GM23248 (cell line): ENCODE data around the gene TXNRD2. TPM values are rescaled to one million over a fixed set of nuclear protein-coding genes. Genes with fewer than 3 reads are reported as not detected.

Source experiments
- DNase-seq: peaks from one replicate; pipeline ENCODE4 v3.0.0-alpha.2; 2015
- H2AFZ ChIP-seq: fragments of 200-600 bp; sonication (generic); 2 replicates; pipeline ENCODE4 v1.6.1; 2016; ENCODE audit warnings: antibody characterized with exemption
- H3F3A ChIP-seq: fragments of 200-600 bp; sonication (generic); 2 replicates; pipeline ENCODE4 v1.6.1; 2016; ENCODE audit warnings: mild to moderate bottlenecking, antibody characterized with exemption, mixed run types; ENCODE audit not compliant: insufficient read depth
- H3K27ac ChIP-seq: fragments of 200-600 bp; sonication (generic); 2 replicates; pipeline ENCODE4 v1.5.1; 2016; ENCODE audit warnings: mild to moderate bottlenecking
- H3K27me3 ChIP-seq: fragments of 200-600 bp; sonication (generic); replicated peaks from 2 replicates; pipeline ENCODE4 v1.6.1; 2016; ENCODE audit warnings: mild to moderate bottlenecking; ENCODE audit not compliant: insufficient read depth
- H3K36me3 ChIP-seq: fragments of 200-600 bp; sonication (generic); 2 replicates; pipeline ENCODE4 v1.6.1; 2016; ENCODE audit warnings: low read depth, mild to moderate bottlenecking
- H3K4me1 ChIP-seq: fragments of 200-600 bp; sonication (generic); 2 replicates; pipeline ENCODE4 v1.6.1; 2016; ENCODE audit warnings: mild to moderate bottlenecking; ENCODE audit not compliant: insufficient read depth
- H3K4me2 ChIP-seq: fragments of 200-600 bp; sonication (generic); one replicate; pipeline ENCODE4 v1.6.1; 2016; ENCODE audit warnings: mild to moderate bottlenecking; ENCODE audit not compliant: unreplicated experiment
- H3K4me3 ChIP-seq: fragments of 200-600 bp; sonication (generic); 2 replicates; pipeline ENCODE4 v1.5.1; 2016; ENCODE audit warnings: mild to moderate bottlenecking
- H3K79me2 ChIP-seq: fragments of 200-600 bp; sonication (generic); 2 replicates; pipeline ENCODE4 v1.6.1; 2016; ENCODE audit warnings: mild to moderate bottlenecking; ENCODE audit not compliant: insufficient read depth
- H3K9ac ChIP-seq: fragments of 200-600 bp; sonication (generic); 2 replicates; pipeline ENCODE4 v1.6.1; 2016; ENCODE audit warnings: mild to moderate bottlenecking
- H3K9me2 ChIP-seq: fragments of 200-600 bp; sonication (generic); 2 replicates; pipeline ENCODE4 v1.6.1; 2016; ENCODE audit warnings: mixed run types, mild to moderate bottlenecking, moderate library complexity; ENCODE audit not compliant: insufficient read depth
- H3K9me3 ChIP-seq: fragments of 200-600 bp; sonication (generic); one replicate; pipeline ENCODE4 v1.6.1; 2017; ENCODE audit warnings: low read depth
- H4K20me1 ChIP-seq: fragments of 200-600 bp; sonication (generic); 2 replicates; pipeline ENCODE4 v1.6.0; 2016; ENCODE audit not compliant: insufficient read depth
- EZH2 ChIP-seq: fragments of 200-600 bp; sonication (generic); IDR thresholded peaks from 2 replicates; pipeline ENCODE4 v1.6.1; 2018; ENCODE audit warnings: antibody characterized with exemption, mild to moderate bottlenecking; ENCODE audit not compliant: insufficient read depth, poor library complexity, severe bottlenecking
- EZH2phosphoT487 ChIP-seq: fragments of 200-600 bp; sonication (generic); IDR thresholded peaks from 2 replicates; pipeline ENCODE4 v1.6.1; 2018; ENCODE audit warnings: antibody characterized with exemption, moderate library complexity, mild to moderate bottlenecking, low read depth; ENCODE audit not compliant: insufficient read depth
- WGBS, 2 experiments: methylation state at CpG; one replicate each; pipeline ENCODE4 v1.1.6; 2015 to 2017; ENCODE audit warnings: low lambda C conversion rate in 2 of 2, low coverage in 1 of 2; ENCODE audit errors: missing lambda C conversion rate in 2 of 2; 5-methylcytosine and 5-hydroxymethylcytosine counted together
- in situ Hi-C: fragments of 300-500 bp; cut with MboI; formaldehyde crosslinking; loops from 2 replicates; pipeline ENCODE4 v1.15.0; 2020
- polyA plus RNA-seq: library from polyadenylated mRNA; unstranded; fragments of >200 nt; fragmentation: Nextera tagmentation; extraction: Ambion mirVana; gene quantifications from 2 replicates; pipeline ENCODE4 v1.2.1, GENCODE V29; 2016
- total RNA-seq: library from RNA; depleted of rRNA; stranded (reverse); fragments of >200 nt; shearing (Covaris generic); gene quantifications from 2 replicates; pipeline ENCODE4 v1.2.3, GENCODE V29; 2014

The TXNRD2 gene
- total and polyA plus RNA-seq, 2 experiments from 2014 or later, result 20.1 to 24.8 TPM

GRCh38 chr22:19873138-19873959 lies 68.3 kb downstream of the TXNRD2 start:
- Histone ChIP-seq H3K4me3 (no peak overlapping the region), H3F3A (no peaks in the 10 kb centered on the region), H3K4me1 (peaks cover 2% of the 10 kb centered on the region; the same call in 1 of the 2 replicates), H4K20me1 (no peaks in the 10 kb centered on the region), H3K9ac (no peak overlapping the region), H3K27ac (no peak overlapping the region), H3K9me2 (no peaks in the 10 kb centered on the region), H3K4me2 (no peak overlapping the region), H3K36me3 (no peaks in the 10 kb centered on the region), H3K9me3 (no peaks in the 10 kb centered on the region), H2AFZ (no peak overlapping the region), H3K27me3 (no peaks in the 10 kb centered on the region), H3K79me2 (no peaks in the 10 kb centered on the region)
- in situ Hi-C loops, result no loop called here
- TF ChIP-seq EZH2, result no peak
- TF ChIP-seq EZH2phosphoT487, result no peak
- WGBS, 2 experiments, result 63 to 74% methylated on average over 24 to 27 of the region's 27 CpGs
- no peak for DNase-seq

GRCh38 chr22:19872779-19873137 lies 68.9 kb downstream of the TXNRD2 start:
- H3K4me3 ChIP-seq, result no peak overlapping the region
- no peaks in the 10 kb centered on the region for H3K79me2 ChIP-seq
- H4K20me1 ChIP-seq, result no peaks in the 10 kb centered on the region
- H2AFZ ChIP-seq, result no peak overlapping the region
- no peak overlapping the region for H3K27ac ChIP-seq
- no peaks in the 10 kb centered on the region for H3K4me1 ChIP-seq
- H3K4me2 ChIP-seq, result no peak overlapping the region
- no peaks in the 10 kb centered on the region for H3K36me3 ChIP-seq
- H3K9me3 ChIP-seq, result no peaks in the 10 kb centered on the region
- no peak overlapping the region for H3K9ac ChIP-seq
- H3K27me3 ChIP-seq, result no peaks in the 10 kb centered on the region
- in situ Hi-C loops, result no loop called here
- TF ChIP-seq EZH2phosphoT487 (no peak), EZH2 (no peak)
- no peak for DNase-seq
- 62 to 67% methylated on average over 7 of the region's 7 CpGs for WGBS, 2 experiments
- peaks cover 2% of the 10 kb centered on the region; the same call in 1 of the 2 replicates for H3F3A ChIP-seq
- no peaks in the 10 kb centered on the region for H3K9me2 ChIP-seq

DNA sequence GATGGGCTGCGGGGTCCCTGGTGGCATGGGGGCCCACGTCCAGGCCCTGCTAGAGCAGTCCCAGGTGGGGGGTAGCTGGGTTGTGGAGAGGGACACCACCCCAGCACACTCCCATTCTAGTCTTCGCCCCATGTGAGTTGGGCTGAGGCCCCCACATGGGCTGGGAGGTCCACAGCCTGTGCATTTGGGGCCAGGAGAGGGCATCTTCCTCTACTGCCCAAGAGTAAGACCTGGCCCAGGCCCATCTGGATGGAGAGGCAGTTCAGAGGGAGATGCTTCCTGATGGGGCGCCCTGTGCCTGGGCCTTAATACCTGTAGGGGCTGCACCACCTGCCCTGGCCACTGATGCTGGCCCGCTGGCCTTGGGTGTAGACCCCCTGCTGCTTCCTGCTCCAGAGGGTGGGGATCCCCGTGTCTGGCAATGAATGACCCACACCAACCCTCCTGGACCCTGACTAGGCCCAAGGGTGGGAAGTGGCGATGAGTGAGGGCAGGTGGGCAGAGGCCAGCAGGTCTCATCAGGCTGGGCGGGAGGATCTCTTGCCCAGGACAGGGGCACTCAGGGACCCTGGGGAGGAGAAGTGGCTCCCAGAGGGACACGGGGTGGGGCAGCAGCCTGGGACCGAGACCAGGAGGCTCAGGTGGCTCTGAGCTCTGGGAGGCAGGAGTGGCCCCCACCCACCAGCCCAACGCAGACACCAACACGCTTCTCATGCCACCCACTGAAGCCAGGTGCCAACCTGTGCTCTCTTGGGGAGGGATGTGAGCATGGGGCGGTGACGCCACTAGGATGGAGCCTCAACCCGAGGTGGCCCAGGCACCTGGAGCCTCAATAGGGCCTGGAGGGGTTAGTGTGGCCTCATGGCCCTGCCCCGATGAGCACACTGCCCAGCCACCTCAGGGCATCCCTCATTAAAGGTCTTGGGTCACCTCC lies 69.5 kb downstream of the TXNRD2 start:
- H2AFZ ChIP-seq, result no peak overlapping the region
- H3K36me3 ChIP-seq, result no peaks in the 10 kb centered on the region
- WGBS, 2 experiments, result 95 to 98% methylated on average over 13 to 15 of the region's 16 CpGs
- in situ Hi-C loops, result no loop called here
- no peaks in the 10 kb centered on the region for H4K20me1 ChIP-seq
- no peaks in the 10 kb centered on the region for H3K79me2 ChIP-seq
- no peak for TF ChIP-seq EZH2
- no peak for TF ChIP-seq EZH2phosphoT487
- H3K4me3 ChIP-seq, result no peak overlapping the region
- DNase-seq, result no peak
- H3K4me2 ChIP-seq, result no peak overlapping the region
- no peak overlapping the region for H3K9ac ChIP-seq
- no peaks in the 10 kb centered on the region for H3K27me3 ChIP-seq
- no peaks in the 10 kb centered on the region for H3K4me1 ChIP-seq
- no peak overlapping the region for H3K27ac ChIP-seq
- H3K9me3 ChIP-seq, result no peaks in the 10 kb centered on the region
- H3K9me2 ChIP-seq, result no peaks in the 10 kb centered on the region
- H3F3A ChIP-seq, result peaks cover 4% of the 10 kb centered on the region; the same call in 1 of the 2 replicates

- H3K79me2 ChIP-seq, result no peaks in the 10 kb centered on the region
- peaks cover 4% of the 10 kb centered on the region; the same call in 1 of the 2 replicates for H3F3A ChIP-seq
- in situ Hi-C loops, result no loop called here
- 76 to 79% methylated on average over 16 to 19 of the region's 19 CpGs for WGBS, 2 experiments
- H3K9ac ChIP-seq, result no peak overlapping the region
- no peaks in the 10 kb centered on the region for H3K4me1 ChIP-seq
- no peak overlapping the region for H3K27ac ChIP-seq
- H3K9me3 ChIP-seq, result no peaks in the 10 kb centered on the region
- DNase-seq, result no peak
- no peaks in the 10 kb centered on the region for H3K27me3 ChIP-seq
- no peak overlapping the region for H3K4me2 ChIP-seq
- no peaks in the 10 kb centered on the region for H4K20me1 ChIP-seq
- H3K36me3 ChIP-seq, result no peaks in the 10 kb centered on the region
- H3K4me3 ChIP-seq, result no peak overlapping the region
- 0 out of 2 replicates have a peak, but pooled peaks cover 4% of the 10 kb centered on the region for H3K9me2 ChIP-seq
- TF ChIP-seq EZH2phosphoT487, result no peak
- TF ChIP-seq EZH2, result no peak
- H2AFZ ChIP-seq, result no peak overlapping the region
Observed at GRCh38 chr22:19871023-19871844, 70.4 kb downstream of the TXNRD2 start.
